Natural killer cell (primary cell): ENCODE data around the gene CHTOP. TPM values are rescaled to one million over a fixed set of nuclear protein-coding genes. Genes with fewer than 3 reads are reported as not detected.

ENCODE experiments used
- ATAC-seq, 3 donors: fragments of 150-1000 bp in 2 of 3; fragments of 200-7000 bp in 1 of 3; cut with Tn5 transposase; 1 replicate in 1 of 3; 2 replicates in 2 of 3; pipeline ENCODE4 v1.10.0; 2021; ENCODE audit warnings: mild to moderate bottlenecking in 2 of 3, moderate library complexity in 2 of 3
- DNase-seq, 2 donors: peaks; one replicate each; pipeline versions ENCODE4 v3.0.0 to v3.0.0-alpha.2; 2013 to 2021; ENCODE audit warnings: mixed read lengths in 1 of 2
- H3K27ac ChIP-seq: one replicate; pipeline ENCODE4 v1.5.1; 2013; ENCODE audit warnings: mild to moderate bottlenecking, low read length
- H3K27me3 ChIP-seq: one replicate; pipeline ENCODE4 v1.6.1; 2013; ENCODE audit warnings: low read length; ENCODE audit not compliant: control insufficient read depth, insufficient read depth
- H3K36me3 ChIP-seq: one replicate; pipeline ENCODE4 v1.6.1; 2013; ENCODE audit warnings: low read length; ENCODE audit not compliant: control insufficient read depth, insufficient read depth
- H3K4me1 ChIP-seq: one replicate; pipeline ENCODE4 v1.6.1; 2013; ENCODE audit warnings: low read length; ENCODE audit not compliant: control insufficient read depth, insufficient read depth
- H3K4me3 ChIP-seq: one replicate; pipeline ENCODE4 v1.5.1; 2013; ENCODE audit warnings: low read length
- H3K9me3 ChIP-seq: one replicate; pipeline ENCODE4 v1.6.1; 2013; ENCODE audit warnings: low read length; ENCODE audit not compliant: control insufficient read depth, insufficient read depth
- H3K27ac Mint-ChIP-seq, 2 donors: one replicate each; pipeline ENCODE4 v1.8.0; 2022; ENCODE audit warnings: mild to moderate bottlenecking in 2 of 2, mixed read lengths in 2 of 2, moderate library complexity in 1 of 2
- H3K27me3 Mint-ChIP-seq, 2 donors: one replicate each; pipeline ENCODE4 v1.8.0; 2022; ENCODE audit warnings: low read depth in 2 of 2, mixed read lengths in 2 of 2
- H3K36me3 Mint-ChIP-seq: one replicate; pipeline ENCODE4 v1.8.0; 2022; ENCODE audit warnings: mixed read lengths
- H3K4me1 Mint-ChIP-seq, 2 donors: one replicate each; pipeline ENCODE4 v1.8.0; 2022; ENCODE audit warnings: mixed read lengths in 2 of 2
- H3K4me3 Mint-ChIP-seq: one replicate; pipeline ENCODE4 v1.8.0; 2022; ENCODE audit warnings: mild to moderate bottlenecking, moderate library complexity, mixed read lengths
- H3K9me3 Mint-ChIP-seq, 2 donors: one replicate each; pipeline ENCODE4 v1.8.0; 2022; ENCODE audit warnings: mixed read lengths in 2 of 2
- CTCF ChIP-seq: fragments of 200-600 bp; IDR thresholded peaks from one replicate; pipeline ENCODE4 v1.8.0; 2022; ENCODE audit warnings: antibody characterized with exemption
- WGBS: methylation state at CpG from one replicate; pipeline ENCODE4 v1.1.7; 2013; ENCODE audit warnings: missing lambda C conversion rate; ENCODE audit not compliant: insufficient coverage; 5-methylcytosine and 5-hydroxymethylcytosine counted together
- intact Hi-C: fragments of 100-400 bp; cut with micrococcal nuclease; formaldehyde crosslinking; loops from one replicate; pipeline ENCODE4 v1.14.2; 2022
- total RNA-seq, 4 donors: library from RNA; stranded (reverse); fragments of 120-200 nt in 1 of 4; gene quantifications; one replicate each; pipeline versions ENCODE4 v1.2.3 to v1.2.4, GENCODE V29; 2013 to 2022

The CHTOP gene
- total RNA-seq, 3 donors from 2014 or later (not counting 1 experiment from before 2014, with no cell fraction given): 94.7 to 110 (median 106) TPM

- intact Hi-C loops: no loop called here
- WGBS: 87% methylated on average over 7 of the region's 7 CpGs
- Mint-ChIP-seq H3K27me3 (no peaks in the 10 kb centered on the region), H3K36me3 (no peaks in the 10 kb centered on the region), H3K9me3 (no peaks in the 10 kb centered on the region), H3K4me3 (no peak overlapping the region), H3K4me1 (no peaks in the 10 kb centered on the region), H3K27ac (no peak overlapping the region)
- H3K27me3 ChIP-seq: no peaks in the 10 kb centered on the region
- H3K4me1 ChIP-seq: peaks cover 3% of the 10 kb centered on the region
- H3K9me3 ChIP-seq: no peaks in the 10 kb centered on the region
- H3K36me3 ChIP-seq: no peaks in the 10 kb centered on the region
- H3K27ac ChIP-seq: no peak overlapping the region
- no peak for TF ChIP-seq CTCF
- DNase-seq: no peak
- no peak overlapping the region for H3K4me3 ChIP-seq
- no peak for ATAC-seq
Measured at GRCh38 chr1:153610811-153611301, 23.0 kb upstream of the CHTOP start.

GRCh38 chr1:153611356-153611755, 22.5 kb upstream of the CHTOP start:
- no peaks in the 10 kb centered on the region for H3K9me3 ChIP-seq
- DNase-seq (no peak), ATAC-seq (no peak)
- no peaks in the 10 kb centered on the region for H3K27me3 Mint-ChIP-seq
- no peaks in the 10 kb centered on the region for H3K36me3 Mint-ChIP-seq
- H3K36me3 ChIP-seq: no peaks in the 10 kb centered on the region
- no peak overlapping the region for H3K4me3 ChIP-seq
- no peak overlapping the region for H3K27ac ChIP-seq
- no peak for TF ChIP-seq CTCF
- H3K27me3 ChIP-seq: no peaks in the 10 kb centered on the region
- H3K4me1 Mint-ChIP-seq: no peaks in the 10 kb centered on the region
- H3K4me1 ChIP-seq: peaks cover 3% of the 10 kb centered on the region
- intact Hi-C loops: no loop called here
- WGBS: 94% methylated on average over 1 of the region's 1 CpG
- H3K9me3 Mint-ChIP-seq: no peaks in the 10 kb centered on the region
- H3K27ac Mint-ChIP-seq: no peak overlapping the region
- H3K4me3 Mint-ChIP-seq: no peak overlapping the region

- H3K4me1 Mint-ChIP-seq: no peaks in the 10 kb centered on the region
Measured at GRCh38 chr1:153612111-153612754, 21.6 kb upstream of the CHTOP start.

More at GRCh38 chr1:153612111-153612754, 21.6 kb upstream of the CHTOP start:
- ATAC-seq: no peak
- no peaks in the 10 kb centered on the region for H3K36me3 Mint-ChIP-seq
- intact Hi-C loops: no loop called here
- peaks cover 3% of the 10 kb centered on the region for H3K4me1 ChIP-seq
- no peak overlapping the region for H3K4me3 Mint-ChIP-seq
- no peaks in the 10 kb centered on the region for H3K27me3 Mint-ChIP-seq
- no peaks in the 10 kb centered on the region for H3K9me3 Mint-ChIP-seq
- TF ChIP-seq CTCF: no peak
- DNase-seq: no peak
- no peaks in the 10 kb centered on the region for H3K36me3 ChIP-seq
- no peaks in the 10 kb centered on the region for H3K9me3 ChIP-seq
- H3K27me3 ChIP-seq: no peaks in the 10 kb centered on the region
- no peak overlapping the region for H3K4me3 ChIP-seq
- 90% methylated on average over 10 of the region's 11 CpGs for WGBS
- no peak overlapping the region for H3K27ac ChIP-seq
- no peak overlapping the region for H3K27ac Mint-ChIP-seq
